PC-3 (cell line): ENCODE measurements around the gene ADAMTS1. TPM values are rescaled to one million over a fixed set of nuclear protein-coding genes. Genes with fewer than 3 reads are reported as not detected.

Experiments used
- ATAC-seq: fragments of 200-7000 bp; cut with Tn5 transposase; 2 replicates; pipeline ENCODE4 v1.9.1; 2020; ENCODE audit warnings: mild to moderate bottlenecking, moderate library complexity
- BruUV-seq: library from RNA; stranded (reverse); fragments of 400-500 nt; replicated peaks from 2 replicates; lab custom pipeline; 2021; lab: Mats Ljungman, UMichigan
- CTCF ChIA-PET: fragments of 300-600 bp; sonication (Branson Sonifier 250); formaldehyde crosslinking; loops from one replicate; lab custom pipeline; 2022; ENCODE audit warnings: antibody characterized with exemption; lab: Charles Lee
- POLR2A ChIA-PET: fragments of 300-600 bp; sonication (Branson Sonifier 250); formaldehyde crosslinking; loops from one replicate; lab custom pipeline; 2022; ENCODE audit warnings: antibody characterized with exemption; ENCODE audit not compliant: unreplicated experiment; lab: Charles Lee
- DNase-seq: peaks from one replicate; pipeline ENCODE4 v3.0.0-alpha.2; 2015
- H2AFZ ChIP-seq: fragments of 300-600 bp; sonication (generic); 2 replicates; pipeline ENCODE4 v1.6.0; 2016; ENCODE audit warnings: antibody characterized with exemption, low read length
- H3F3A ChIP-seq: fragments of 300-600 bp; sonication (generic); one replicate; pipeline ENCODE4 v1.6.0; 2017; ENCODE audit warnings: antibody characterized with exemption, low read length, control low read depth, mild to moderate bottlenecking; ENCODE audit not compliant: unreplicated experiment
- H3K27ac ChIP-seq: fragments of 300-600 bp; sonication (generic); 2 replicates; pipeline ENCODE4 v1.5.1; 2016; ENCODE audit warnings: mild to moderate bottlenecking, low read length
- H3K27me3 ChIP-seq: fragments of 300-600 bp; sonication (generic); 2 replicates; pipeline ENCODE4 v1.6.1; 2016; ENCODE audit warnings: low read length, mixed read lengths
- H3K36me3 ChIP-seq: fragments of 300-600 bp; sonication (generic); 2 replicates; pipeline ENCODE4 v1.6.1; 2016; ENCODE audit warnings: low read depth, mixed run types, low read length, mixed read lengths
- H3K4me1 ChIP-seq: fragments of 300-600 bp; sonication (generic); 2 replicates; pipeline ENCODE4 v1.5.1; 2016; ENCODE audit warnings: low read length; ENCODE audit not compliant: insufficient read depth
- H3K4me2 ChIP-seq: fragments of 300-600 bp; sonication (generic); 2 replicates; pipeline ENCODE4 v1.6.0; 2016; ENCODE audit warnings: low read length
- H3K4me3 ChIP-seq: fragments of 300-600 bp; sonication (generic); 2 replicates; pipeline ENCODE4 v1.5.1; 2016; ENCODE audit warnings: mild to moderate bottlenecking, low read length, mixed read lengths
- H3K79me2 ChIP-seq: fragments of 300-600 bp; sonication (generic); 2 replicates; pipeline ENCODE4 v1.6.1; 2017; ENCODE audit warnings: low read length, mixed read lengths
- H3K9ac ChIP-seq: fragments of 300-600 bp; sonication (generic); 2 replicates; pipeline ENCODE4 v1.6.0; 2016; ENCODE audit warnings: mild to moderate bottlenecking, low read length
- H3K9me2 ChIP-seq: fragments of 300-600 bp; sonication (generic); replicated peaks from 2 replicates; pipeline ENCODE4 v1.6.1; 2016; ENCODE audit warnings: mixed run types, low read length, mixed read lengths
- H3K9me3 ChIP-seq: fragments of 300-600 bp; sonication (generic); 2 replicates; pipeline ENCODE4 v1.6.1; 2016; ENCODE audit warnings: low read length, mixed read lengths
- H4K20me1 ChIP-seq: fragments of 300-600 bp; sonication (generic); 2 replicates; pipeline ENCODE4 v1.6.1; 2016; ENCODE audit warnings: low read length, mixed read lengths
- CTCF ChIP-seq: fragments of 300-600 bp; sonication (generic); conservative IDR thresholded peaks from 2 replicates; pipeline ENCODE4 v1.5.1; 2017; ENCODE audit warnings: antibody characterized with exemption, low read depth, mild to moderate bottlenecking, low read length
- EZH2 ChIP-seq: fragments of 300-600 bp; sonication (generic); IDR thresholded peaks from one replicate; pipeline ENCODE4 v1.6.1; 2017; ENCODE audit warnings: antibody characterized with exemption, mild to moderate bottlenecking, low read length; ENCODE audit not compliant: unreplicated experiment
- EZH2phosphoT487 ChIP-seq: fragments of 300-600 bp; sonication (generic); IDR thresholded peaks from 2 replicates; pipeline ENCODE4 v1.6.1; 2018; ENCODE audit warnings: mild to moderate bottlenecking, antibody characterized with exemption, low read length, borderline replicate concordance
- intact Hi-C: fragments of 100-400 bp; cut with micrococcal nuclease; formaldehyde crosslinking; loops from 2 replicates; pipeline ENCODE4 v1.9.0; 2023
- total RNA-seq: library from RNA; depleted of rRNA; stranded (reverse); fragments of >200 nt; gene quantifications from 2 replicates; pipeline ENCODE4 v1.2.3, GENCODE V29; 2014

The ADAMTS1 gene
- total RNA-seq, 1 experiment from 2014 or later = 12.9 TPM

- Histone ChIP-seq H3K27ac (peak overlapping the region; percentile 30), H3K4me3 (no peak overlapping the region), H3K4me2 (peak overlapping the region; percentile 54), H3F3A (no peaks in the 10 kb centered on the region), H3K36me3 (no peaks in the 10 kb centered on the region), H3K79me2 (no peaks in the 10 kb centered on the region), H3K4me1 (peaks cover 35% of the 10 kb centered on the region), H3K27me3 (no peaks in the 10 kb centered on the region), H4K20me1 (no peaks in the 10 kb centered on the region), H3K9me3 (no peaks in the 10 kb centered on the region), H3K9ac (peak overlapping the region; percentile 45), H2AFZ (no peak overlapping the region), H3K9me2 (no peaks in the 10 kb centered on the region)
- no peak for ATAC-seq
- DNase-seq = no peak
- intact Hi-C loops = loop anchor here (5.0 kb wide), 1 partner anchor 47 kb away; no protein-coding TSS in a partner anchor
- BruUV-seq = no TSS peak
- ChIA-PET POLR2A (no interaction called here), CTCF (interaction anchor here (0.6 kb wide), 1 partner anchor 26 kb away, joined by 4 read pairs; no protein-coding TSS in a partner anchor)
- TF ChIP-seq EZH2phosphoT487 (no peak), EZH2 (no peak), CTCF (no peak)
These were observed 49.8 kb downstream of the ADAMTS1 start for GRCh38 chr21:26795412-26795805.

GRCh38 chr21:26794597-26795411 lies 50.4 kb downstream of the ADAMTS1 start:
- H4K20me1 ChIP-seq = no peaks in the 10 kb centered on the region
- intact Hi-C loops = loop anchor here (5.0 kb wide), 1 partner anchor 47 kb away; no protein-coding TSS in a partner anchor
- H3K79me2 ChIP-seq = no peaks in the 10 kb centered on the region
- POLR2A ChIA-PET = no interaction called here
- no peak overlapping the region for H2AFZ ChIP-seq
- no peaks in the 10 kb centered on the region for H3K27me3 ChIP-seq
- DNase-seq = no peak
- no peak for ATAC-seq
- peaks cover 40% of the 10 kb centered on the region for H3K4me1 ChIP-seq
- no peaks in the 10 kb centered on the region for H3F3A ChIP-seq
- no TSS peak for BruUV-seq
- no peak overlapping the region for H3K4me3 ChIP-seq
- no peaks in the 10 kb centered on the region for H3K9me3 ChIP-seq
- no peak for TF ChIP-seq EZH2
- TF ChIP-seq EZH2phosphoT487 = no peak
- no peak for TF ChIP-seq CTCF
- H3K9ac ChIP-seq = no peak overlapping the region; the same call in 1 of the 2 replicates
- no peak overlapping the region for H3K27ac ChIP-seq
- no peaks in the 10 kb centered on the region for H3K36me3 ChIP-seq
- no peaks in the 10 kb centered on the region for H3K9me2 ChIP-seq
- H3K4me2 ChIP-seq = no peak overlapping the region
- CTCF ChIA-PET = no interaction called here

- Histone ChIP-seq H2AFZ (no peak overlapping the region), H3K9me2 (no peaks in the 10 kb centered on the region), H3F3A (no peaks in the 10 kb centered on the region), H3K27me3 (no peaks in the 10 kb centered on the region), H3K4me2 (peak overlapping the region; percentile 39), H3K36me3 (no peaks in the 10 kb centered on the region), H3K4me3 (no peak overlapping the region), H3K4me1 (peaks cover 15% of the 10 kb centered on the region), H3K9ac (no peak overlapping the region), H4K20me1 (no peaks in the 10 kb centered on the region), H3K9me3 (no peaks in the 10 kb centered on the region), H3K79me2 (no peaks in the 10 kb centered on the region), H3K27ac (no peak overlapping the region)
- no peak for TF ChIP-seq CTCF
- TF ChIP-seq EZH2 = no peak
- no peak for TF ChIP-seq EZH2phosphoT487
- intact Hi-C loops = no loop called here
- ChIA-PET CTCF (no interaction called here), POLR2A (no interaction called here)
- ATAC-seq = no peak
- DNase-seq = peak; percentile 66
- no TSS peak for BruUV-seq
These were observed 54.9 kb downstream of the ADAMTS1 start for GRCh38 chr21:26790296-26790695.
